AG09309 (cell line): ENCODE measurements around the gene PDE2A.
A peak's percentile ranks its signal among the peaks of the same experiment; 100 is the strongest.

Experiments
- DNase-seq: peaks from one replicate; pipeline ENCODE4 v3.0.0-alpha.2; 2010; ENCODE audit warnings: low read depth
- H3K4me3 ChIP-seq: 2 replicates; pipeline ENCODE4 v1.5.1; 2011; ENCODE audit warnings: mild to moderate bottlenecking, low read depth, low read length, moderate library complexity; ENCODE audit not compliant: control insufficient read depth
- TF ChIP-seq, protein P1 (sequence below): IDR thresholded peaks from 2 replicates; pipeline ENCODE4 v1.5.1; 2011; ENCODE audit warnings: mild to moderate bottlenecking, low read depth, low read length, inconsistent platforms; ENCODE audit not compliant: insufficient read depth, control insufficient read depth; ENCODE audit errors: missing control alignments

The PDE2A gene

DNA sequence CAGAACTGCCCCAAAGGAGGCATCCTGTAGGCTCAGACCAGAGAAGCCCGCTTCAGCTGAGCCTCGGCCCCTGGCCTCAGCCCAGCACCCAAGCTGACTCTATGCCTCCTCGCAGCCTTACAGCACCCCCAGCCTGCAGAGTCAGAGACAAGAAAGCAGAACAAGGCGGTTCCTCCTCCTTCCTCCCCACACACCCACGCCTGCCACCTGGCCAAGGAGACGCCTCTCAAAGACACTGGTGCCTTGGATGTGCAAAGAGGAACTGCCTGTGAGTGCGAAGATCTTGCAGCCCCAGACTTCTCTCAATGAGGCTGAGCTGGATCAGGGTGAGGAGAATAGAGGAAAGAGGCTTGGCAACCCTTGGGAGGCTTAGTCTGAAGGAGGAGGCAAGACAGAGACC is 60.2 kb downstream of the PDE2A start:
- H3K4me3 ChIP-seq: no peak overlapping the region
- TF ChIP-seq, protein P1, sequence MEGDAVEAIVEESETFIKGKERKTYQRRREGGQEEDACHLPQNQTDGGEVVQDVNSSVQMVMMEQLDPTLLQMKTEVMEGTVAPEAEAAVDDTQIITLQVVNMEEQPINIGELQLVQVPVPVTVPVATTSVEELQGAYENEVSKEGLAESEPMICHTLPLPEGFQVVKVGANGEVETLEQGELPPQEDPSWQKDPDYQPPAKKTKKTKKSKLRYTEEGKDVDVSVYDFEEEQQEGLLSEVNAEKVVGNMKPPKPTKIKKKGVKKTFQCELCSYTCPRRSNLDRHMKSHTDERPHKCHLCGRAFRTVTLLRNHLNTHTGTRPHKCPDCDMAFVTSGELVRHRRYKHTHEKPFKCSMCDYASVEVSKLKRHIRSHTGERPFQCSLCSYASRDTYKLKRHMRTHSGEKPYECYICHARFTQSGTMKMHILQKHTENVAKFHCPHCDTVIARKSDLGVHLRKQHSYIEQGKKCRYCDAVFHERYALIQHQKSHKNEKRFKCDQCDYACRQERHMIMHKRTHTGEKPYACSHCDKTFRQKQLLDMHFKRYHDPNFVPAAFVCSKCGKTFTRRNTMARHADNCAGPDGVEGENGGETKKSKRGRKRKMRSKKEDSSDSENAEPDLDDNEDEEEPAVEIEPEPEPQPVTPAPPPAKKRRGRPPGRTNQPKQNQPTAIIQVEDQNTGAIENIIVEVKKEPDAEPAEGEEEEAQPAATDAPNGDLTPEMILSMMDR: no peak
- DNase-seq: no peak

DNA sequence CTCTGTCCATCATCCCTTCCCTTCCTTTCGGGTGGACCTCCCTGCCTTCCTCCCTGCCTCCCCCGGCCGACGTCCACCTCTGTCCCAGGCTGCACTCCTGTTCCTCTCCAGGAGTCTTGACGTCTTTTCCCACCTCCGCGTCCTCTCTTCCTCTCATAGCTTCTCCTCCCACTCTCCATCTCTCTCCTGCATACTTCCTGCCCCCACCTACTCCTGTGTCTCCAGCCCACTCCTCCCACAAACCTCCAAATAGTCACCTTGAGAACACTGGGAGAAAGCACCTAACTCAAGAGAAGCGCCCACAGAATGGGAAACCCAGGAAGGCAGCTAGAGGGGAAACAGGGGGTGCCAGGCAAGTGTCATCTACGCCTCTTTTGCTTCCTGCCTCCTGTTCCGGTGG is 60.8 kb downstream of the PDE2A start:
- no peak for DNase-seq
- TF ChIP-seq, protein P1: no peak
- no peak overlapping the region for H3K4me3 ChIP-seq

DNA sequence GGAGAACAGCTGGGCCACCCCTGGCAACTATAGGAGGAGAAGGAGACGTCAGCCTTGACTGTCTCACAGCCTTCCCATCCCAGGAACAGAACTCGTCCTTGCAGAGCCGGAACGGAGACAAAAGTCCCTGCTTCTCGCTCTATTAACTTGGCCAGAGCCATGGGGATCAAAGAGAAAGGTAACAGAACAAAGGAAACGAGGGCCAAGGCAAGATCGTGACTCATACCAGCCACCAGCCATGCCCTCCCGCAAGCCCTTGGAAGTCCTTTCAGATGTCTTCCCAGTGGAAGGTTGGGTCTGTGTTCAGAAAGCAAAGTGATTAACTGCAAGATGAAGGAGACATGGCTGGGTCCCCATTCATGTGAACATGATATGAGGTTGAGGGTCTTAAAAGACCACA is 64.7 kb downstream of the PDE2A start:
- no peak overlapping the region for H3K4me3 ChIP-seq
- TF ChIP-seq, protein P1: no peak
- DNase-seq: no peak

DNA sequence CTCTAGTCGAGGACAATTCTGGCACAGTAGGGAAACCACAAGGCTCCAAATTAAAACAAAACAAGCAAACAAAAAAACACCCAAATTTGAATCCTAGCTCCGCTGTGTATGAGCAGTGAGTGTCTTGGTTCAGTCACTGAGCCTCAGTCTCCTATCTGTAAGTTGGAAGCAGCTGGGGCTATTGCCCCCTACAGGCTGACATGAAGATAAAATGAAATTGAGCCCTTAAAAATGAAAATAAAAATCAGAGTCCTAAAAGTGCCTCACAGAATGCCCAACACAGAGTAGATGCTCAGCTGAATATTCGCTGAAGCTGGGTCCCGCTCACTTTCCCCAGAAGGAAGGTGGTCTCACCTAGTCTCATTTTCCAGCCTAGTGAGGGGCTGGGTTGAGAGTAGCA is 65.2 kb downstream of the PDE2A start:
- DNase-seq: no peak

GRCh38 chr11:72607496-72607895 is 66.7 kb downstream of the PDE2A start:
- TF ChIP-seq, protein P1: no peak
- H3K4me3 ChIP-seq: no peak overlapping the region
- DNase-seq: no peak

More for the DNA sequence above, 65.2 kb downstream of the PDE2A start:
- TF ChIP-seq, protein P1: peak; percentile 72
- H3K4me3 ChIP-seq: no peak overlapping the region

- no peak overlapping the region for H3K4me3 ChIP-seq
- DNase-seq: no peak
- TF ChIP-seq, protein P1: no peak
Measured at GRCh38 chr11:72606748-72607468, 67.3 kb downstream of the PDE2A start.
